ENCODE measurements around the gene AUP1. TPM values are rescaled to one million over a fixed set of nuclear protein-coding genes. Genes with fewer than 3 reads are reported as not detected.

The AUP1 gene
- total RNA-seq, 1 donor from 2014 or later = 99.5 TPM

GRCh38 chr2:74501335-74502071, 28.0 kb downstream of the AUP1 start:
- no peak for TF ChIP-seq CTCF (IDR thresholded peaks at IDR 0.05; ENCODE audit: partially characterized antibody, unreplicated experiment)
- Mint-ChIP-seq H3K36me3 (ENCODE audit: unreplicated experiment) (peaks cover 10% of the 10 kb centered on the region), H3K4me3 (ENCODE audit: unreplicated experiment) (peak overlapping the region; percentile 82), H3K27ac (ENCODE audit: unreplicated experiment) (peak overlapping the region; percentile 84), H3K9me3 (ENCODE audit: unreplicated experiment) (peaks cover 8% of the 10 kb centered on the region), H3K4me1 (ENCODE audit: low read depth, unreplicated experiment) (peaks cover 15% of the 10 kb centered on the region), H3K27me3 (ENCODE audit: unreplicated experiment) (peaks cover 36% of the 10 kb centered on the region)
- DNase-seq = no peak

DNA sequence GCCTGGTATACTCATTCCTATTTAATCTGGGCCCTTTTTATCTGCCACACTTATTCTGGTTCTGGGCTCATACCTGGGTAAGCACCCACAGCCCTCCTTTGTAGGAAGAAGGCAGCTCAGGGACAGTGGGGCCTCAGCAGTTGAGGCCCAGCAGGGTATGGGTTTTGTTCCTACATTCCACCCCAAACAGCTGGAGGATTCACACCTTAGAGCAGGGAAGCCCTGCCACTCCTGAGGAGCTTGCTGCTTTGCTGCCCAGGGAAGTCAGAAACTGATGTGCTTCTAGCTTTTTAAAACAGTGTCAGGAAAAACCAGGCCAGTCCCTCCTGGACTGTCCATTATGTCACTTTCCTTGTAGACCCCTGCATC, 28.9 kb downstream of the AUP1 start:
- peaks cover 16% of the 10 kb centered on the region for H3K36me3 Mint-ChIP-seq (ENCODE audit: unreplicated experiment)
- peaks cover 15% of the 10 kb centered on the region for H3K4me1 Mint-ChIP-seq (ENCODE audit: low read depth, unreplicated experiment)
- peaks cover 8% of the 10 kb centered on the region for H3K9me3 Mint-ChIP-seq (ENCODE audit: unreplicated experiment)
- H3K4me3 Mint-ChIP-seq (ENCODE audit: unreplicated experiment) = peak overlapping the region; percentile 66
- peaks cover 36% of the 10 kb centered on the region for H3K27me3 Mint-ChIP-seq (ENCODE audit: unreplicated experiment)
- DNase-seq = no peak
- no peak for TF ChIP-seq CTCF (IDR thresholded peaks at IDR 0.05; ENCODE audit: partially characterized antibody, unreplicated experiment)
- no peak overlapping the region for H3K27ac Mint-ChIP-seq (ENCODE audit: unreplicated experiment)

- H3K4me3 Mint-ChIP-seq (ENCODE audit: unreplicated experiment) = peak overlapping the region; percentile 66
- peak overlapping the region; percentile 22 for H3K27ac Mint-ChIP-seq (ENCODE audit: unreplicated experiment)
- no peak for DNase-seq
- H3K4me1 Mint-ChIP-seq (ENCODE audit: low read depth, unreplicated experiment) = peaks cover 15% of the 10 kb centered on the region
- H3K36me3 Mint-ChIP-seq (ENCODE audit: unreplicated experiment) = peaks cover 16% of the 10 kb centered on the region
- no peak for TF ChIP-seq CTCF (IDR thresholded peaks at IDR 0.05; ENCODE audit: partially characterized antibody, unreplicated experiment)
- peaks cover 36% of the 10 kb centered on the region for H3K27me3 Mint-ChIP-seq (ENCODE audit: unreplicated experiment)
- peaks cover 8% of the 10 kb centered on the region for H3K9me3 Mint-ChIP-seq (ENCODE audit: unreplicated experiment)
These were observed 29.4 kb downstream of the AUP1 start for GRCh38 chr2:74499940-74500577.

- H3K27ac Mint-ChIP-seq (ENCODE audit: unreplicated experiment) = peak within 1 kb of the TSS; percentile 22
- peak within 1 kb of the TSS; percentile 86 for H3K4me3 Mint-ChIP-seq (ENCODE audit: unreplicated experiment)
- peaks cover 8% of the 10 kb centered on the region for H3K9me3 Mint-ChIP-seq (ENCODE audit: unreplicated experiment)
- peaks cover 12% of the 10 kb centered on the region for H3K36me3 Mint-ChIP-seq (ENCODE audit: unreplicated experiment)
- DNase-seq = peak; percentile 26
- H3K27me3 Mint-ChIP-seq (ENCODE audit: unreplicated experiment) = peaks cover 31% of the 10 kb centered on the region
- no peak for TF ChIP-seq CTCF (IDR thresholded peaks at IDR 0.05; ENCODE audit: partially characterized antibody, unreplicated experiment)
- peaks cover 15% of the 10 kb centered on the region for H3K4me1 Mint-ChIP-seq (ENCODE audit: low read depth, unreplicated experiment)
These were observed 30.1 kb downstream of the AUP1 start, which contains the start of gene LBX2 for GRCh38 chr2:74499267-74499939. TSS of gene LBX2 (minus strand) at chr2:74499603. CDS start at chr2:74499537, 66 bp downstream.

All from glutamatergic neuron (in vitro differentiated cells).